Natural killer cell treated with Interleukin-12 subunit alpha and Interleukin-12 subunit beta and Interleukin-15 and Interleukin-18, amount 100 ng/mL, for 72 hours (primary cell): ENCODE data around the gene DENND1A. TPM values are rescaled to one million over a fixed set of nuclear protein-coding genes. Genes with fewer than 3 reads are reported as not detected.

Experiments
- ATAC-seq, 2 donors: fragments of 150-1000 bp; cut with Tn5 transposase in 1 of 2; sonication (Bioruptor Pico), chemical (Tn5 transposase) in 1 of 2; 2 replicates each; pipeline ENCODE4 v1.10.0; 2021
- DNase-seq: peaks from one replicate; pipeline ENCODE4 v3.0.0; 2022; ENCODE audit warnings: low spot score
- H3K27ac Mint-ChIP-seq, 2 donors: 1 replicate in 1 of 2; 2 replicates in 1 of 2; pipeline ENCODE4 v1.8.0; 2022; ENCODE audit warnings: mixed read lengths in 2 of 2, mild to moderate bottlenecking in 1 of 2, moderate library complexity in 1 of 2
- H3K27me3 Mint-ChIP-seq, 2 donors: 1 replicate in 1 of 2; 2 replicates in 1 of 2; pipeline ENCODE4 v1.8.0; 2022; ENCODE audit warnings: mixed read lengths in 2 of 2
- H3K36me3 Mint-ChIP-seq: one replicate; pipeline ENCODE4 v1.8.0; 2022; ENCODE audit warnings: mixed read lengths
- H3K4me1 Mint-ChIP-seq, 2 donors: 1 replicate in 1 of 2; 2 replicates in 1 of 2; pipeline ENCODE4 v1.8.0; 2022; ENCODE audit warnings: low read depth in 2 of 2, mixed read lengths in 2 of 2, mild to moderate bottlenecking in 1 of 2
- H3K4me3 Mint-ChIP-seq: one replicate; pipeline ENCODE4 v1.8.0; 2022; ENCODE audit warnings: mixed read lengths
- H3K9me3 Mint-ChIP-seq: 2 replicates; pipeline ENCODE4 v1.8.0; 2022; ENCODE audit warnings: mixed read lengths
- total RNA-seq, 2 donors: library from RNA; stranded (reverse); gene quantifications; one replicate each; pipeline ENCODE4 v1.2.3, GENCODE V29; 2022

DENND1A gene
- total RNA-seq, 2 donors from 2014 or later = 24.6 to 28.8 TPM

GRCh38 chr9:123789554-123790292 lies 140.2 kb downstream of the DENND1A start:
- DNase-seq (no peak), ATAC-seq (no peak)
- no peak overlapping the region for H3K4me3 Mint-ChIP-seq
- H3K27ac Mint-ChIP-seq = no peak overlapping the region
- peaks cover 0 to 3% of the 10 kb centered on the region in 2 donors for H3K27me3 Mint-ChIP-seq
- peaks cover 0 to 6% of the 10 kb centered on the region in 2 donors for H3K4me1 Mint-ChIP-seq
- peaks cover 6% of the 10 kb centered on the region for H3K36me3 Mint-ChIP-seq
- no peaks in the 10 kb centered on the region for H3K9me3 Mint-ChIP-seq

- Mint-ChIP-seq H3K27me3 (peaks cover 0 to 3% of the 10 kb centered on the region in 2 donors), H3K9me3 (no peaks in the 10 kb centered on the region), H3K27ac (no peak overlapping the region), H3K4me3 (no peak overlapping the region), H3K36me3 (peaks cover 6% of the 10 kb centered on the region), H3K4me1 (peaks cover 3 to 10% of the 10 kb centered on the region in 2 donors)
- ATAC-seq = no peak
- DNase-seq = no peak
These were observed 142.5 kb downstream of the DENND1A start for GRCh38 chr9:123787416-123787815.

GRCh38 chr9:123784518-123784917 lies 145.4 kb downstream of the DENND1A start:
- Mint-ChIP-seq H3K27me3 (peaks cover 0 to under 1% of the 10 kb centered on the region in 2 donors), H3K36me3 (no peaks in the 10 kb centered on the region), H3K27ac (no peak overlapping the region), H3K4me1 (peaks cover 1 to 10% of the 10 kb centered on the region in 2 donors), H3K4me3 (no peak overlapping the region), H3K9me3 (no peaks in the 10 kb centered on the region)
- no peak for DNase-seq
- no peak for ATAC-seq

GRCh38 chr9:123778232-123778902 lies 151.6 kb downstream of the DENND1A start:
- no peak for ATAC-seq
- DNase-seq = no peak
- Mint-ChIP-seq H3K36me3 (no peaks in the 10 kb centered on the region), H3K9me3 (no peaks in the 10 kb centered on the region), H3K4me3 (no peak overlapping the region), H3K4me1 (peaks cover 13 to 16% of the 10 kb centered on the region in 2 donors), H3K27ac (no peak overlapping the region), H3K27me3 (peaks cover 0 to 6% of the 10 kb centered on the region in 2 donors)

- no peak overlapping the region for H3K4me3 Mint-ChIP-seq
- no peaks in the 10 kb centered on the region for H3K9me3 Mint-ChIP-seq
- no peak overlapping the region for H3K27ac Mint-ChIP-seq
These were observed 153.0 kb downstream of the DENND1A start for GRCh38 chr9:123776708-123777537.

GRCh38 chr9:123775289-123776284 lies 154.3 kb downstream of the DENND1A start:
- ATAC-seq (peak in 1 of 2 donors; percentile 48), DNase-seq (no peak)
- peak overlapping the region; percentile 42 for H3K4me3 Mint-ChIP-seq
- peak overlapping the region in 1 of 2 donors; percentile 4 for H3K27ac Mint-ChIP-seq
- no peaks in the 10 kb centered on the region for H3K9me3 Mint-ChIP-seq
- H3K27me3 Mint-ChIP-seq = peaks cover 0 to 6% of the 10 kb centered on the region in 2 donors
- H3K36me3 Mint-ChIP-seq = no peaks in the 10 kb centered on the region
- peaks cover 13 to 16% of the 10 kb centered on the region in 2 donors for H3K4me1 Mint-ChIP-seq

More at GRCh38 chr9:123776708-123777537, 153.0 kb downstream of the DENND1A start:
- Mint-ChIP-seq H3K27me3 (peaks cover 0 to 6% of the 10 kb centered on the region in 2 donors), H3K36me3 (no peaks in the 10 kb centered on the region), H3K4me1 (peaks cover 13 to 16% of the 10 kb centered on the region in 2 donors)
- ATAC-seq = no peak
- no peak for DNase-seq

- H3K4me1 Mint-ChIP-seq = peaks cover 19 to 20% of the 10 kb centered on the region in 2 donors
- H3K36me3 Mint-ChIP-seq = no peaks in the 10 kb centered on the region
- H3K9me3 Mint-ChIP-seq = no peaks in the 10 kb centered on the region
- DNase-seq (no peak), ATAC-seq (no peak)
- H3K27ac Mint-ChIP-seq = no peak overlapping the region
- H3K4me3 Mint-ChIP-seq = no peak overlapping the region
- H3K27me3 Mint-ChIP-seq = peaks cover 0 to 7% of the 10 kb centered on the region in 2 donors
These were observed 156.1 kb downstream of the DENND1A start for GRCh38 chr9:123773783-123774182.

GRCh38 chr9:123772967-123773366 lies 157.0 kb downstream of the DENND1A start:
- H3K4me3 Mint-ChIP-seq = no peak overlapping the region
- H3K36me3 Mint-ChIP-seq = no peaks in the 10 kb centered on the region
- DNase-seq (no peak), ATAC-seq (no peak)
- no peak overlapping the region for H3K27ac Mint-ChIP-seq
- H3K27me3 Mint-ChIP-seq = peaks cover 0 to 7% of the 10 kb centered on the region in 2 donors
- H3K4me1 Mint-ChIP-seq = peaks cover 19 to 20% of the 10 kb centered on the region in 2 donors
- H3K9me3 Mint-ChIP-seq = no peaks in the 10 kb centered on the region

GRCh38 chr9:123772374-123772773 lies 157.6 kb downstream of the DENND1A start:
- H3K27me3 Mint-ChIP-seq = peaks cover 0 to 7% of the 10 kb centered on the region in 2 donors
- H3K27ac Mint-ChIP-seq = no peak overlapping the region
- peaks cover 19 to 20% of the 10 kb centered on the region in 2 donors for H3K4me1 Mint-ChIP-seq
- no peaks in the 10 kb centered on the region for H3K36me3 Mint-ChIP-seq
- ATAC-seq = no peak
- no peaks in the 10 kb centered on the region for H3K9me3 Mint-ChIP-seq
- no peak overlapping the region for H3K4me3 Mint-ChIP-seq
- no peak for DNase-seq

GRCh38 chr9:123771690-123772089 lies 158.2 kb downstream of the DENND1A start:
- Mint-ChIP-seq H3K4me1 (peaks cover 16 to 19% of the 10 kb centered on the region in 2 donors), H3K4me3 (no peak overlapping the region), H3K27ac (no peak overlapping the region), H3K9me3 (no peaks in the 10 kb centered on the region), H3K36me3 (no peaks in the 10 kb centered on the region), H3K27me3 (peaks cover 0 to 7% of the 10 kb centered on the region in 2 donors)
- ATAC-seq (no peak), DNase-seq (no peak)

- no peak overlapping the region for H3K4me3 Mint-ChIP-seq
- H3K27ac Mint-ChIP-seq = no peak overlapping the region
- ATAC-seq (no peak), DNase-seq (no peak)
- peaks cover 6% of the 10 kb centered on the region in 2 donors for H3K4me1 Mint-ChIP-seq
- H3K36me3 Mint-ChIP-seq = no peaks in the 10 kb centered on the region
- no peaks in the 10 kb centered on the region for H3K9me3 Mint-ChIP-seq
- H3K27me3 Mint-ChIP-seq = peaks cover 0 to 7% of the 10 kb centered on the region in 2 donors
These were observed 160.2 kb downstream of the DENND1A start for GRCh38 chr9:123769719-123770118.

- H3K27me3 Mint-ChIP-seq = no peaks in the 10 kb centered on the region
- H3K27ac Mint-ChIP-seq = no peak overlapping the region
- H3K36me3 Mint-ChIP-seq = no peaks in the 10 kb centered on the region
- DNase-seq (no peak), ATAC-seq (no peak)
- H3K9me3 Mint-ChIP-seq = no peaks in the 10 kb centered on the region
- H3K4me1 Mint-ChIP-seq = no peaks in the 10 kb centered on the region
- no peak overlapping the region for H3K4me3 Mint-ChIP-seq
These were observed 165.9 kb downstream of the DENND1A start for GRCh38 chr9:123763910-123764588.
